Measurements from ENCODE around the gene PCDH8. TPM values are rescaled to one million over a fixed set of nuclear protein-coding genes. Genes with fewer than 3 reads are reported as not detected.
A peak's percentile ranks its signal among the peaks of the same experiment; 100 is the strongest.

PCDH8 gene
- total RNA-seq, 1 donor from 2014 or later: not detected

DNA sequence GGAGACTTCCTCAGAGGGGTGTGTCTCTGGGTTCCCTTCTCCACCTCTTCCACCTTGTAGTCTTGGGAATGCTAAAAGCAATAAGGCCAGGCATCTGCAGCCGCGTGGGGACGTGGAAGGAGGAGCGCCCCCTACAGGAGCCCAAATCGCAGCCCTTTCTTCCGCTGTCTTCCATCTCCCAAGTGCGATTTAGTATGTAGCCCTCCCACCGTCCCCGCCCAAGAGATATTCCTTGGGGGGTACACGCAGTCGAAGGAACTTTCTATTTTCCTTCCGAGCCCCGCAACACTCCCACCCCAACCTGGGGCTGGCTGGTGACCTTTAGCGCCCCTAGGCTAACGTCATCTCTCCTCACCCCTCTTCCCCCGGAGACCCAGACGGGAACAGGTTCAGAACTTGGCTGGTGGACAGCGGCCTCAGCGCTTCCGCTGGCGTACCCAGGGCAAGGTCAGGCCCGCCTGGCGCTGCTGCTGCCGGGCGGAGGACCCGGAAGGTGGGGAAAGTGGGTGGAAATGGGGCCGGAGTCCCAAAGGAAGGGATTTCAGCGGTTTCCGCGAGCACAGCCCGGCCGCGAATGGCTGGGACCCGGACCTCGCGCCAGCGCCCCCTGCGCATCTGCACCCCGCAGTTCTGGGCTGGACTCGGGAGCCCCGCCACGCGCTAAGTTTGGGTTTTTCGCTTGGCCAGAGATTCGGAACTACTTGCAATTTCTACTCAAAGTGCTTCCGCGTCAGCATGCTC is 2.1 kb upstream of the PCDH8 start:
- Mint-ChIP-seq H3K27ac (no peak overlapping the region), H3K36me3 (ENCODE audit: low read depth) (no peaks in the 10 kb centered on the region), H3K27me3 (peaks cover 61% of the 10 kb centered on the region), H3K4me1 (peaks cover 31% of the 10 kb centered on the region), H3K4me3 (peak overlapping the region; percentile 75), H3K9me3 (no peaks in the 10 kb centered on the region)
- ChIA-PET POLR2A (no interaction called here), CTCF (no interaction called here)
- TF ChIP-seq, protein P1, sequence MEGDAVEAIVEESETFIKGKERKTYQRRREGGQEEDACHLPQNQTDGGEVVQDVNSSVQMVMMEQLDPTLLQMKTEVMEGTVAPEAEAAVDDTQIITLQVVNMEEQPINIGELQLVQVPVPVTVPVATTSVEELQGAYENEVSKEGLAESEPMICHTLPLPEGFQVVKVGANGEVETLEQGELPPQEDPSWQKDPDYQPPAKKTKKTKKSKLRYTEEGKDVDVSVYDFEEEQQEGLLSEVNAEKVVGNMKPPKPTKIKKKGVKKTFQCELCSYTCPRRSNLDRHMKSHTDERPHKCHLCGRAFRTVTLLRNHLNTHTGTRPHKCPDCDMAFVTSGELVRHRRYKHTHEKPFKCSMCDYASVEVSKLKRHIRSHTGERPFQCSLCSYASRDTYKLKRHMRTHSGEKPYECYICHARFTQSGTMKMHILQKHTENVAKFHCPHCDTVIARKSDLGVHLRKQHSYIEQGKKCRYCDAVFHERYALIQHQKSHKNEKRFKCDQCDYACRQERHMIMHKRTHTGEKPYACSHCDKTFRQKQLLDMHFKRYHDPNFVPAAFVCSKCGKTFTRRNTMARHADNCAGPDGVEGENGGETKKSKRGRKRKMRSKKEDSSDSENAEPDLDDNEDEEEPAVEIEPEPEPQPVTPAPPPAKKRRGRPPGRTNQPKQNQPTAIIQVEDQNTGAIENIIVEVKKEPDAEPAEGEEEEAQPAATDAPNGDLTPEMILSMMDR (IDR thresholded peaks at IDR 0.05): no peak
- intact Hi-C loops (cut with micrococcal nuclease): loop anchor here (5.0 kb wide), 1 partner anchor 72 kb away; no protein-coding TSS in a partner anchor
- ATAC-seq (ENCODE audit: low read depth) (peak; percentile 62), DNase-seq (no peak)

GRCh38 chr13:52850072-52850395 is 1.6 kb upstream of the PCDH8 start:
- DNase-seq (no peak), ATAC-seq (ENCODE audit: low read depth) (no peak)
- ChIA-PET POLR2A (no interaction called here), CTCF (no interaction called here)
- no peak overlapping the region for H3K27ac Mint-ChIP-seq
- TF ChIP-seq, protein P1 (IDR thresholded peaks at IDR 0.05): no peak
- peaks cover 33% of the 10 kb centered on the region for H3K4me1 Mint-ChIP-seq
- no peaks in the 10 kb centered on the region for H3K36me3 Mint-ChIP-seq (ENCODE audit: low read depth)
- peaks cover 58% of the 10 kb centered on the region for H3K27me3 Mint-ChIP-seq
- H3K4me3 Mint-ChIP-seq: peak overlapping the region; percentile 64
- no peaks in the 10 kb centered on the region for H3K9me3 Mint-ChIP-seq
- intact Hi-C loops (cut with micrococcal nuclease): loop anchor here (5.0 kb wide), 1 partner anchor 72 kb away; no protein-coding TSS in a partner anchor

DNA sequence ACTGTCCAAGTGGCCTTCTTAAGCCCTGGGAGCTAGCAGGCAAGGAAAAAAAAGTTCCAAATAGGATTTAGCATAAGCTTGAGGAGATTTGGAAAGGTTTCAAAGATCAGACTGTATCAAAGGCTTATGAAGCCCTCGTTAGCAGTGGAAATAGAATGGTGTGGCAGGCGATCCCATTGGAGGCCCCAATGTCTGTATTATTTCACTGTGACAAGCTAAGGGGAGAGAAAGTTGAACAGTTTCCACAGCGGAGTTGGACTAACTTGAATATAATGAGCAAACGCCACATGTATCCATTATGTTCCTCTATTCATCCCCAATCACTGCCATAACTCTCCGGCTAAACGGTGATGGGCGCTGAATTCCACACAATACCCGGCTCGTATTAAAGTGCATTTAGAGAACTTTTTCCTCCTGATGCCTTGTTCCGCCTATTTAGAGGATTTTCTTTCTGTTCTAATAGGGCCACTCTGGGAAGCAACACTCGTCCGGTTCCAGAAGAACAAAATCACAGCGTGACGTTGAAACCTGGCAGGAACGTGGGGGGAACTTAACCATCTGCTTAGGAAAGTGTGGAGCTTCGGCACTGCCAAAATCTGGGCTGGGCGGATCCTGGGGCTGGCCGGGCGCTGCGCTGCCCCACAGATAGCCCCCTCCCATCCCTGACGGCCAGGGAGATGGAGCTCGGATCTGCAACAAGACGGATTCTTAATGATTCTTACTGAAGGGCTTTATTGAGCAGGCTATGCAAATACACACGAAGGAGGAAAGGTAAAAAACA is 1.0 kb upstream of the PCDH8 start:
- intact Hi-C loops (cut with micrococcal nuclease): loop anchor here (5.0 kb wide), 1 partner anchor 73 kb away; no protein-coding TSS in a partner anchor
- CTCF ChIA-PET: no interaction called here
- POLR2A ChIA-PET: no interaction called here
- peaks cover 58% of the 10 kb centered on the region for H3K27me3 Mint-ChIP-seq
- ATAC-seq (ENCODE audit: low read depth) (no peak), DNase-seq (no peak)
- no peak overlapping the region for H3K27ac Mint-ChIP-seq
- no peaks in the 10 kb centered on the region for H3K36me3 Mint-ChIP-seq (ENCODE audit: low read depth)
- H3K4me1 Mint-ChIP-seq: peaks cover 37% of the 10 kb centered on the region
- H3K9me3 Mint-ChIP-seq: no peaks in the 10 kb centered on the region
- TF ChIP-seq, protein P1 (IDR thresholded peaks at IDR 0.05): no peak
- H3K4me3 Mint-ChIP-seq: peak overlapping the region; percentile 64

DNA sequence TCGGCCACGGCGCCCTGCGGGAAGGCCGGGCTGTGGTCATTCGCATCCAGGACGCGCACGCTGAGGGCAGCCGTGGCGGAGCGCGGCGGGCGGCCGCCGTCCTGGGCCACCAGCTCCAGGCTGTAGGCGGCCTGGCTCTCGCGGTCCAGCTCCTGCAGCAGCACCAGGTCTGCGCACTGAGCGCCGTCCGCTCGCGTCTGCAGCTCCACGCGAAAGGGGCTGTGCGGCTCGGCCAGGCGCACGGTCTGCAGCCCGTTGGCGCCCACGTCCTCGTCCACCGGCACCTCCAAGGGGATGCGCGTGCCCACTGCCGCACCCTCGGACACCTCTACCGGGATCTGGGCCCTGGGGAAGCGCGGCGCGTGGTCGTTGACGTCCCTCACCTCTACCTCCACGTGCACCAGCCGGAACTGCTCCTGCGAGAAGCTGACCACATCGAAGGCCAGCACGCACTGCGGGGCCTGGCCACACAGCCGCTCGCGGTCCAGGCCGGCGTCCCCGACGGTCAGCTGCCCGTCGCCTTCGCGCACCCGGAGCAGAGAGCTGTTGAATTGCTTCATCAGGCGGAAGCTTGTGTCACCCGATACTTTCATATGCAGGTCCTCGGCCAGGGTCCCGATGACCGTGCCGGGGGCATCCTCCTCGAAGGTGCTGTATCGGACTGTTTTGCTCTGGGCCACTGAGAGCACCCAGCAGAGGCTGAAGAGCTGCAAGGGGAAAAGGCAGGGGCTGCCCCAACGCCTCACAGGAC is 583 bp downstream of the PCDH8 start:
- POLR2A ChIA-PET: interaction anchor here (0.5 kb wide), 1 partner anchor 13 kb away, joined by 4 read pairs; no protein-coding TSS in a partner anchor
- no peaks in the 10 kb centered on the region for H3K9me3 Mint-ChIP-seq
- TF ChIP-seq, protein P1 (IDR thresholded peaks at IDR 0.05): no peak

DNA sequence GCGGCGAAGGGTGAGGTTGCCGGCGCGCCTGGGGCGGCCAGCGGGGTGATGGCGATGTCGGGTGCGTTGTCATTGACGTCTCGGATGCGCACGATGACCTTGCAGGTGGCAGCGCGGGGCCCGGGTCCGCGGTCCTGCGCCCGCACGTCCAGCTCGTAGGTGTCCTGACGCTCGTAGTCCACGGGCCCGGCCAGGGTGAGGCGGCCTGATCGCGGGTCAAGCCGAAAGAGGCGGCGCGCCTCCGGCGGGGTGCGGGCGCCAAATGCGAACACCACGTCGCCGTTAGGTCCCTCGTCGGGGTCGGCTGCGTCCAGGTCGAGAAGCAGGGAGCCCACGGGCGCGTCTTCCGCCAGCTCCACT is 1.1 kb downstream of the PCDH8 start:
- Mint-ChIP-seq H3K27ac (no peak overlapping the region), H3K4me1 (peaks cover 36% of the 10 kb centered on the region), H3K27me3 (peaks cover 53% of the 10 kb centered on the region), H3K9me3 (no peaks in the 10 kb centered on the region), H3K36me3 (ENCODE audit: low read depth) (no peaks in the 10 kb centered on the region), H3K4me3 (no peak overlapping the region)
- ATAC-seq (ENCODE audit: low read depth): no peak
- TF ChIP-seq, protein P1 (IDR thresholded peaks at IDR 0.05): no peak
- no peak for DNase-seq
- intact Hi-C loops (cut with micrococcal nuclease): no loop called here
- ChIA-PET CTCF (no interaction called here), POLR2A (interaction anchor here (0.5 kb wide), 1 partner anchor 12 kb away, joined by 4 read pairs; no protein-coding TSS in a partner anchor)

More for the DNA sequence above, 583 bp downstream of the PCDH8 start:
- CTCF ChIA-PET: no interaction called here
- peaks cover 37% of the 10 kb centered on the region for H3K4me1 Mint-ChIP-seq
- H3K36me3 Mint-ChIP-seq (ENCODE audit: low read depth): no peaks in the 10 kb centered on the region
- H3K27ac Mint-ChIP-seq: no peak overlapping the region
- ATAC-seq (ENCODE audit: low read depth): no peak
- H3K27me3 Mint-ChIP-seq: peaks cover 56% of the 10 kb centered on the region
- H3K4me3 Mint-ChIP-seq: no peak overlapping the region
- no peak for DNase-seq
- intact Hi-C loops (cut with micrococcal nuclease): no loop called here
